GM18498 (cell line): ENCODE data around the gene SIRT7.

ENCODE experiments used
- ATAC-seq: cut with Tn5 transposase; IDR thresholded peaks from one replicate; pipeline ENCODE4 v1.9.1; 2021; ENCODE audit warnings: mild to moderate bottlenecking, moderate library complexity; ENCODE audit not compliant: unreplicated experiment

Gene SIRT7

GRCh38 chr17:81933178-81933699 is 15.3 kb upstream of the SIRT7 start:
- ATAC-seq, result no peak

DNA sequence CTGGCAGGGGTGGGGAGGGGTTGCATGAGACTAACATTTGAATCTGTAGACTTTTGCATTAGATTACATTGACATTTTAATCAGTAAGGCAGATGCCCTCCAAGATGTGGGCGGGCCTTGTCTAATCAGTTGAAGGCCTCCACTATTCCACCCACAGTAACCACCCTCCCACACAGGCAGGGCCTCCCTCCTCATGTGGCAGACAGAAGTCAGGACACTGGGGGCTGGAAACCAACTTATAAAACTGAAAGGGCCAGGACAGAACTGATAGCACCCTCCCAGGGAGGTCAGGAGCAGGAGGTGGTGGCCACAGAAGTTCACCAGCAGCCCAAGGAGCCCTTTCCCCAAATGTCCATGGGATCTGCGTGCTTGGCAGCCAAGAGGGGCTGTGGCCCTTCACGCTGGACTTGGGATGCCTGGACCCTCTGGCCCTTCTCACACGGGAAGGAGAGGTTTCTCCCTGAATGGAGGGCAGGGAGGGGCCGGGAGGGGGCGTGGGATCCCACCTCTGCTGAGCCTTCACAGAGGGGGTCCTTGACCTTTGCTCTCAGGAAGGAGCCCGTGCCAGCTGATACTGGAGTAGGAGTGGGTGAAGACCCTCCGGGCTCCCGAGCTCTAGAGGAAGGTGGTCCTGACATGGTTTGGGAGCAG is 14.5 kb upstream of the SIRT7 start:
- ATAC-seq, result no peak

DNA sequence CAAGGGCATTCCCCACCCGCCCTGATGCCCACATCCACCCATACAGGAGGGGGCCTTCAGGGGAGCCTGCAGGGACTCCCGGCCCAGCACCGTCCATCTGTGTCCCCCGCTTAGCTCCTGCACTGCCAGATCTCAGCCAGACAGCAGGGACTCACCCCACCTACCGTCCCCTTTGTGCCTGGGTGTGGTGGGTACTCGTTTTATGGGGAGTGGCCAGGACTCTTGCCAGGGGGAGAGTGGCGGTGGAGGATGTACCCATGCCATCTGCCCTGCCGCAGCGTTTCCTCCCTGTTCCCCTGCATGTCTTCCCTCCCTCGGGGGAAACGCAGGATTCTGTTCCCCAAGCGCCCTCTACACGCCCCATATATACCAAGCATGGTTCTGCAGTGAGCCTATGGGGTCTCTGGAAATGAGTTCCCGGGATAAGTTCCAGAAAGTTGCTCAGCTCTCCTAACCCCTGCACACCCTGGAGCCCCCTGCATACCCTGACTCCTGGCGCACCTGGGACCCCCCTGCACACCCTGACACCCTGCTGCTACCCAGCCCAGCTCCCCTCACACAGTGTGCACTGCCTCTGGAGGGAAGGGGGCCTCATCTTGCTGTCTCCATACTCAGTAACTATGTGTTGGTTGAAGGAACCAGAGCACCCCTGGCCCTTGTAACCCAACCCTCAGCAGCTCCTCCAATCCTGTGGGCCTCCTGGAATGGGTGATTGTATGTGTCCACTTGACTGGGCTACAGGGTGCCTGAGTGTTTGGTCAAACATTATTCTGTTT is 13.8 kb upstream of the SIRT7 start:
- ATAC-seq, result no peak

DNA sequence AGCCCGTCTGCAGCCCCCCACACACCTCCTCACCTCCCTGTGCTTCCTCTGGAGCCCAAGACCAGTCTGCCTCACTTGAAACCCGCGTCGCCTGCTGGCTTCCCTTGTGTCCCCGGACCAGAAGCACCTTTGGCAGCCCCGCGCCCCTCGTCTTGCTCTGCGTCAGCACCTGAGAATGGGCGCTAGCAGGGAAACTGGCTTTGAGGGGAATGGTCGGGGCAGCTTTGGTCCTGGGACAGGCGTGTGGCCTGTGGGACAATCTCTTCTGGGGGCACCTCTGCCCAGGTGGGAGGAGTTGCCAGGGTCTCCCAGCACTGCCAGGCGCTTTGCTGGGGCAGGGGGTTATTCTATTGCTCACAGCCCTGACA is 13.2 kb upstream of the SIRT7 start:
- no peak for ATAC-seq

DNA sequence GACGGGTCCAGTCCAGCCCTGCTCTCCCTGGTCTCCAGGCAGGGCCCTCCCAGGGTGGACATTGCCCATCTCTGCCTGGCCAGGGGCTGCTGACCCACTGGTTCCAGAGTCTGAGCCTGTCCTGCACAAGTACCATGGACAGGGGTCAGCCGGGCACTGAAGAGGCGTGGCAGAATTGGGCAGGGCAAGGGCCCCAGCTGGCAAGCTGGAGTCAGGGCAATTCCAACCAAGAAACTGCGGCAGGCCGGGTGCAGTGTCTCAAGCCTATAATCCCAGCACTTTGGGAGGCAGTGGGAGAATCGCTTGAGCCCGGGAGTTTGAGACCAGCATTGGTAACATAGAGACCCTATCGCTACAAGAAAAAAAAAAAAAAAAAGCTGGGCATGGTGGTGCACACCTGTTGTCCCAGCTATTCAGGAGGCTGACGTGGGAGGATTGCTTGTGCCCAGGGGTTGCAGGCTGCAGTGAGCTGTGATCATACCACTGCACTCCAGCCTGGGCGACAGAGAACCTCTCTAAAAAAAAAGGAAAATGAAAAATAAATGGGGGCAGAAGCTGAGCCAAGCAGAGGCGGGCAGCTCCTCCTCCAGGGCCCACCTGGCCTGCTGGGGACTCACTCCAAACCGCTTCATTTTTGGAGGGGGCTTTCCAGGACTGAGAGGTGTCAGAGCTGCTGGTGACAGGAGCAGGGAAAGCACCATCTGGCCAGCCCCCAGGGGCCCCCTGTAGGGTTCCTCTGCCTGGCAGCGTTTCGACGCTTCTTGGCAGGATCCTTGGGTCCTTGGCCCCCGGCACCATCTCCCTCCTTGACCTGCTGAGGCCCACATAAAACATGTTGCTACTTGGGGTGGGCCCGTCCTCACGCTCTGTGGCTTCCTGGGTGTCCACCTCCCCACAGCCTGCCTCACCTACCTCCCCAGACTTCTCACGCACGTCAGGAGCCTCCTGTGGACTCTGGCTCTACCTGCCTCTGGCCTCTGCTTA is 12.5 kb upstream of the SIRT7 start:
- ATAC-seq, result no peak

DNA sequence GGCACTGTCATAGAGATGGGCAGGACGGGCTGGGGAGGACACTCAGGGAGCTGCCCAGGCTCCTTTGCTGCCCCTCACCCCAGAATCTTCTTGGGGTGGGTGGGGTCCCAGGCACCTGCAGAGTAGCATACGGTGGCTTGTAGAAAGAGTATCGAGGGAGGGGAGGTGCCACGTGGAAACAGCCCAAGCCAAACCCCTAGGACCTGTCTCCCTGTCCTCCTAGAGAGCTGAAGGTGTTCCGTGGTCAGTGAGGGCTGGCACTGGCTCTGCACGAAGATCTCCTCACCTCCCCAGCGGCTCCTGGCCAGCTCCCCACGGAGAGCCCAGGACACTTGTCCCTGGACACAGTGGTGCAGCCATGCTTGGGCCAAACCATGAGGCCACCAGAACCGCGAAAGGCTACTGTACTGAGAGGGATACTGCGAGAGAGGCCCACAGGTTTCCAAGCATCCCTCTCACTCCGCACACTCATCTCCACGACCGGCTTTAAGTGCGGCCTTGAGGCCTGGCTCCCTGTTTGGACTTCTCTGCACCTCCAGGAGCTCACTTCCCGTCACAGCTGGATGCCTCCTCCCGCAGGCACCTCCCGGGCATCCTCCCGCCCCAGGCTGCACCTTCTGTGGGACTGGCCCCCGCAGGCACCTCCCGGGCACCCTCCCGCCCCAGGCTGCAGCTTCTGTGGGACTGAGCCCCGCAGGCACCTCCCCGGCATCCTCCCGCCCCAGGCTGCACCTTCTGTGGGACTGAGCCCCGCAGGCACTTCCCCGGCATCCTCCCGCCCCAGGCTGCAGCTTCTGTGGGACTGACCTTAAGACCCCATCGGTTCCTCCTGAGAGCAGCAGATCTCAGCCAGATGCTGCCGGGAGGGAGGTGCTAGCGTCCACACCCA is 11.5 kb upstream of the SIRT7 start:
- ATAC-seq, result no peak

GRCh38 chr17:81928544-81929252 is 10.7 kb upstream of the SIRT7 start:
- no peak for ATAC-seq

DNA sequence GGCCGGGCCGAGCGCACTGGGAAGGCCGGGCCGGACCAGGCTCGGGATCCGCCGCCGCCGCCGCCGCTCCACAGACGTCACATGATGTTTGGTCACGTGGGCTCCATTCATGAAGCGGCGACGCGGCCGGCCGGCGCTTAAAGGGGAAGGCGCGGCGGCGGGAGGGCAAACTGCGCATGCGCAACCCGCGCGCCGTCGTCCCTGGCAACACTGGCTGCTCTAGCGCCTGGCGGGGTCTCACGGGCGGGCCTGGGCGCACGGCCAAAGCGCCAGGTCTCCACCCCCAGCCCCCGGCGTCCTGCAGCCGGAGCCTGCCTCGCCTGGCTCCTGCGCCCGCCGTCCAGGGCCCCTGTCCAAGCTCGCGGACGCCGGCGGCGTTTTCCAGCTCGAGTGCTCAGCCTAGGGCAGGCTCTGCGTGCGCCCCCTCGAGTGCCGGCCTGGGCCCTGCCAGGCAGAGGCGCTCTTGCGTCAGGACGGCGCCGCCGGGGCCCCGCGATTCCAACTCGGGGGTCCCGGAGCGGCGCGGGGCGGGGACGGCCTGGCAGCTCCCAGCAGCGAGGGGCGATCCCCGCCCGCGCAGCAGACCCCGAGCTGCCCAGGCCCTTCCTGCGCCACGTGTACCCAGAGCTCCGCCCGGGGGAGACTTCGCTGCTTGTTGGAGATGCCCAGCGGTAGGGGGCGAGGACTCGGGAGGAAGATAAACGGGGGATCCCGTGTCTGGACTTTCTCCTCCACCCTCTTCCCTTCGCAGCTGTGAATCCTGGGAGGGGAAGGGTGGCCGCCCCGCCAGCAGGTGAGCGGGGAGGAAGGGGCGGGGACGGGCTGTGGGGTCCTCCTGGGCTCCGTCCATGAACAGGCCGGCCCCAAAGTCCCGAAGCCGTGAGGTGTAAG is 9.9 kb upstream of the SIRT7 start, which contains the start of gene MAFG:
Gene MAFG (minus strand): TSS at position 83 of the 891 bp plus-strand sequence. CDS start 4,550 bp downstream, outside the sequence.
- ATAC-seq, result peak; percentile 67

DNA sequence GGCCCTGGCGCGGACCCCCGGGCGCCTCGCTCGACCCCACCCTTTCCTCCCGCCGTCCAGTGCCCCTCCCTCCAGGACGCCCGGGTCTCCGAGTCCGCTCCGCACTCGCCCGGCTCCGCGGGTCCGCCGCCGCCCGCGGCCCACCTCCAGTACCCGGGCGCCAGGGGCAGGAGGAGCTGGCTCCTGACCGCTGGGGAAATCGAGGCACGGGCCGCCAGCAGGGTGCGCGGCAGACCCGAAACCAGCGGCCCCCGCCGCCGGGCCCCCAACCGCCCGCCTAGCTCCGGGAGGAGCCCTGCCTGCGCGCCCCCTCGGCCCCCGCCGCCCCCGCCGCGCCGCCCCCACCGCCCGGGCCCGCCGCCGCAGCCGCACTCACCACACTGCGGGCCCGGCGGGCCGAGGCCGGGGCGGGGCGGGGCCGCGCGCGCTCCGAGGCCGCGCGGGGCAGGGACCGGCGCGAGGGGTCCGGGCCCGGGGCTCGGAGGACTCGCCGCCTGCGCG is 9.2 kb upstream of the SIRT7 start:
- peak; percentile 14 for ATAC-seq

- peak; percentile 20 for ATAC-seq
Measured at GRCh38 chr17:81926451-81927151, 8.6 kb upstream of the SIRT7 start.

GRCh38 chr17:81925860-81926450 is 8.0 kb upstream of the SIRT7 start:
- ATAC-seq, result no peak

- no peak for ATAC-seq
Measured at GRCh38 chr17:81924557-81925532, 6.9 kb upstream of the SIRT7 start.

DNA sequence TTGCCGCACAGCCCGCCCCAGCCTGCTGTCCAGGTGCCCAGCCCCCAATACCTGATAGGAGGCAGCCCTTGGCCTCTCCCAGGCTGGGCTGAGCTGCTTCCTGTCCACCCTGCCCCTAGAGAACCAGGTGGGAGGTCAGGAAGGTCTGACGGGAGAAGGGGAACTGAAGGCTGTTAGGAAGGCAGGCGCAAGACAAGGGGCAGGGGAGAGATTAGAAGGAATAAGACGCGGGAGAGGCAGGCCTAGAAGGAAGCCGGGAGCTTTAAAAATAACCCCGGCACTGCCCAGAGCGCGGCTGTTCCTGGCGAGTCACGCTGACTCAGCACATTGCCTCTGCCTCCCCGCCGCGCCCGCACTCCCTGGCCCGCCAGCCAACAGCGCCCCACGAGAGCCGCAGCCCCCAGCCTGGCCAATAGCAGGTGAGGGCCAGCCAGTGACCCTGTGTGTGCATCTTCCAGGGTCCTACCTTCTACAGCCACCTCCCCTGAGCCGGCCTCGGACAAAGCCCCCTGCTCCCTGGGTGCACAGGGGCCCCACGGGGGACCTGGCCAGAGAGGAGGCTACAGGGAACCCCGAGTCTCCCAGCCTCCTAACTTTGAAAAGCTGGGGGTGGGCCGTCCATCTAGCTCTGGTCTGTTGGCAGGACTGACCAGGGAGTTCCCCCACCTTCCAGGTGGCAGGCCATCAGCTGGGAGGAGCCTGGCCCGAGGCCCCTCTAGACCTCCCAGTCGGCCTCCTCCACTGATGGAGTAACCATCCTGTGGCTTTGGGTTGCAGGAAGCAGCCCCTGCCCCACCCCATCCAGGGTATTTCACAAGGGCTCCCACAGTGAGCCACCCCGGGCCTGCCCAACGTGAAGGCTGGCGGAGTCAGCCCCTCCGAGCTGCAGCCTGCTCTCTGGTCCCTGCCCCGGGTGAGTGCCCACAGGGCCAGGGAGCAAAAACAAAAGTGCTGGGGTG is 5.6 kb upstream of the SIRT7 start:
- ATAC-seq, result no peak

DNA sequence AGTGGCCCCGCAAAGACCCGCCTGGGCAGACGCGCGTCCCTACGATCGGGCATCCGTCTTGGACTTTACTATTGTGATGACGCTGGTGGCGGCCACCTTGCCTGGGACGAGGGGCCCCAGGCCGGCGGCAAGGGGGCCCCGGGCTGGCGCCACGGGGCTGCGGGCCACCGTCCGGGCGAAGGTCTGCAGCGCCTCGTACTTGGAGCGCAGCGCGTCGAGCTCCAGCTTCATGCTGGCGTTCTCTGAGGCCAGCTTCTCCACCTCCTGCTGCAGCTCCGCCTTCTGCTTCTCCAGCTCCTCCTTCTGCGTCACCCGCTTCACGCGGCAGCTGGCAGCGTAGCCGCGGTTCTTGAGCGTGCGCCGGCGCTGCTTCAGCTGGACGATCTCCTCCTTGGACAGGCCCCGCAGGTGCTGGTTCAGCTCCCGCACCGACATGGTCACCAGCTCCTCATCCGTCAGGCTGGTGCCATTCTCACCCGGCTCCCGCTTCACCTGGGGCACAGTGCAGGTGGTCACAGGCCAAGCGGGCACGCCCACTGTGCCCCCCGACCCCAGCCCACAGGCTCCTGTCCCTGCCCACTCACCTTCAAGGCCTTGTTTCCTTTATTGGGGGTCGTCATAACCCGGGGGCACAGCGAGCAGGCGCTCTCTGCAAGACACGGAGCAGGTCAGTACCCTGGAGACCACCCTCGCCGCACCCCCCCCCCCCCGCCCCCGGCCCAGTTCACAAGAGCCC is 4.8 kb upstream of the SIRT7 start:
- no peak for ATAC-seq
